PFSK-1 (cell line): Measurements from ENCODE around the gene TULP4.

ENCODE experiments used
- POLR2AphosphoS5 ChIP-seq: IDR thresholded peaks from 2 replicates; pipeline ENCODE4 v1.6.1; 2012; ENCODE audit warnings: low read depth, mild to moderate bottlenecking, control low read depth, low read length, moderate library complexity
- REST ChIP-seq, 2 experiments: IDR thresholded peaks; 2 replicates each; pipeline versions ENCODE4 v1.6.1 to v1.8.0; 2011 to 2012; ENCODE audit warnings: low read depth in 2 of 2, low read length in 2 of 2, control low read depth in 1 of 2, inconsistent platforms in 1 of 2, mild to moderate bottlenecking in 1 of 2, moderate library complexity in 1 of 2; ENCODE audit not compliant: insufficient read depth in 1 of 2
- SIN3A ChIP-seq: IDR thresholded peaks from 2 replicates; pipeline ENCODE4 v1.6.1; 2012; ENCODE audit warnings: mild to moderate bottlenecking, low read length, moderate library complexity, borderline replicate concordance; ENCODE audit not compliant: insufficient read depth
- TAF1 ChIP-seq: IDR thresholded peaks from 2 replicates; pipeline ENCODE4 v1.6.1; 2012; ENCODE audit warnings: low read length, control low read depth, borderline replicate concordance; ENCODE audit not compliant: insufficient read depth

GRCh38 chr6:158474961-158475343, 162.7 kb downstream of the TULP4 start:
- TF ChIP-seq REST (IDR thresholded peaks at IDR 0.05; ENCODE audit: insufficient read depth in 1 of 2, low read depth in 2 of 2, low read length in 2 of 2) (no peak), POLR2AphosphoS5 (no peak), TAF1 (no peak), SIN3A (no peak)
